ENCODE results near the gene CSNK1G1.

The CSNK1G1 gene

DNA sequence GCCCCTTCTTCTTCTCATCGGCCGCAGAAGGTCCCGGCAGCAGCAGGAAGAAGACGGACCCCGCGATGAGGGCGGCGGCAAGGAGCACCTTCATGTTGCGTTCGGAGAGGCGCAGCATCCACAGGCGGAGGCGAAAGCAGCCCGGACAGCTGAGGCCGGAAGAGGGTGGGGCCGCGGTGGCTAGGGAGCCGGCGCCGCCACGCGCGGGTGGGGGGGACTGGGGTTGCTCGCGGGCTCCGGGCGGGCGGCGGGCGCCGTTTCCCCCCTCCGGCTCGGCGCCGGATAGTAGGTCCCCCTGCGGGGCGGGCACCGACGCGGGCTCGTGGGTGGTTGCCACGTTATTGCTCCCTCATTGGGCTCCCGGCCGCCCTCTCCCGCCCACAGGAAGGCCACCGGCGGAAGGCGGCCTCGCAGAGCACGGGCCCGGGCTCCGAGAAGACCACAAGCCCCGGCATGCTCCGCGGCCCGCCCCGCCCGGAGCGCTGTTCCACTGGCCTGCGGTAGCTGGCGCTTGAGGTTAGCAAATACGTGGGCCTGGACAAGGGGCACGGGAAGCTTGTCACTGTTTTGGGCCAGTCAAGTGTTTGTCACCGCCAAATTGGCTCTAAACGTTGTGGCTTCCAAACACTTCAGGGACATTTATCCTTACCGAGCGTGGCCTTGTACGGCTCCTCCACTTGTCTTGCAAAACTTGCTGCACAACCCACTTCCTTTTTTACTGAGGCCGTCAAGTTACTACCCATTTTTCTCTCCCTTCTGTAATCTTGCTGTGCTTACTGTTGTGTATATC, 192.9 kb downstream of the CSNK1G1 start, which contains the start of gene PPIB:
Gene PPIB, minus strand, starts transcription at position 154 of the 790 bp plus-strand sequence. Its CDS starts 36 bp downstream, at position 118.
- H2BK5ac ChIP-seq (ENCODE audit: low read length), result no peak within 1 kb of the TSS
- H3K14ac ChIP-seq (ENCODE audit: low read length), result peak within 1 kb of the TSS; percentile 77
- H3K18ac ChIP-seq (ENCODE audit: low read length), result peak within 1 kb of the TSS; percentile 92
- no peak within 1 kb of the TSS for H4K91ac ChIP-seq (ENCODE audit: low read depth, low read length, poor library complexity)
- peaks cover 4% of the 10 kb centered on the region for H3K79me1 ChIP-seq (ENCODE audit: low read depth, low read length)
- H2BK120ac ChIP-seq (ENCODE audit: low read depth, low read length), result no peak within 1 kb of the TSS
- peaks cover 4 to 9% of the 10 kb centered on the region in 2 donors for H3K4me1 ChIP-seq (ENCODE audit: control insufficient read depth in 2 of 2, insufficient read depth in 1 of 2, low read depth in 1 of 2, low read length in 2 of 2)
- H3K4ac ChIP-seq (ENCODE audit: low read length), result no peak within 1 kb of the TSS
- H3K9me3 ChIP-seq (replicated peaks in 1 of 2; ENCODE audit: control insufficient read depth in 2 of 2, insufficient read depth in 1 of 2, low read depth in 1 of 2, low read length in 2 of 2), result no peaks in the 10 kb centered on the region
- DNase-seq (ENCODE audit: low spot score), result peak; percentile 92
- peak within 1 kb of the TSS; percentile 50 for H3K4me2 ChIP-seq (ENCODE audit: insufficient read depth, low read length, poor library complexity, severe bottlenecking)
- H3K4me3 ChIP-seq (ENCODE audit: low read length in 2 of 2), result peak within 1 kb of the TSS; percentile 70 to 100
- no peak within 1 kb of the TSS for H2BK15ac ChIP-seq (ENCODE audit: low read length)
- WGBS, 2 donors (ENCODE audit: extremely low coverage in 2 of 2, insufficient read length in 2 of 2, insufficient replicate concordance in 1 of 2), result no CpG with 5 or more reads among the region's 69 CpGs
- peak within 1 kb of the TSS; percentile 96 for H3K23ac ChIP-seq (ENCODE audit: low read depth, low read length, poor library complexity)
- H3K27me3 ChIP-seq (ENCODE audit: control insufficient read depth in 3 of 3, insufficient read depth in 3 of 3, low read depth in 1 of 3, low read length in 3 of 3), result no peaks in the 10 kb centered on the region
- peak within 1 kb of the TSS; percentile 50 for H3K27ac ChIP-seq (replicated peaks; ENCODE audit: low read length)
- H2BK12ac ChIP-seq (ENCODE audit: low read length), result no peak within 1 kb of the TSS
- H4K8ac ChIP-seq (ENCODE audit: low read depth, low read length), result no peak within 1 kb of the TSS
- H2AK5ac ChIP-seq (ENCODE audit: low read depth, low read length), result peak within 1 kb of the TSS; percentile 60
- H2AFZ ChIP-seq (ENCODE audit: low read length), result peak within 1 kb of the TSS; percentile 85
- peak within 1 kb of the TSS; percentile 95 for H3K9ac ChIP-seq (ENCODE audit: low read depth, low read length, poor library complexity)
- H3K36me3 ChIP-seq (replicated peaks in 1 of 2; ENCODE audit: control insufficient read depth in 2 of 2, insufficient read depth in 2 of 2, low read length in 2 of 2), result peaks cover 19 to 39% of the 10 kb centered on the region in 2 donors

DNA sequence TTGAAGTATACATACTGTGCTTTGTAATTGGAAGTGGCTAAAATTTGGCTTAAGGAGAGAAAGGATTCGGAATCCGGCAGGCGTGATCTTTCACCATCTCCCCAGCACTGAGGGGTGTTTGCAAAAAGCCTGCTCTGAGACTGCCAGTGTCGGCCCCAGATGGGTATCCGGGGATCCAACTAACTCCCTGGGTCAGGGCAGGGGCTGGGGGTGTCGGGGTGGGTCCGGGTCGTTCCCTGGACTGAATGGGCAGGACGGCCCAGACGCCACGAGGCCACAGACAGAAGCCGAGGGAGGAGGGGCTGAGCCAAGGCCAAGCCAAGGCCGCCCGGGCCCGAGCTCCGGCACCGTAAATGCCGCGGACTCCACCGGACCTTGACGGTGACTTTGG, 193.5 kb downstream of the CSNK1G1 start:
- no peaks in the 10 kb centered on the region for H3K27me3 ChIP-seq (ENCODE audit: control insufficient read depth in 3 of 3, insufficient read depth in 3 of 3, low read depth in 1 of 3, low read length in 3 of 3)
- peak overlapping the region; percentile 96 for H3K23ac ChIP-seq (ENCODE audit: low read depth, low read length, poor library complexity)
- peak overlapping the region; percentile 92 for H3K18ac ChIP-seq (ENCODE audit: low read length)
- peak overlapping the region; percentile 50 for H3K4me2 ChIP-seq (ENCODE audit: insufficient read depth, low read length, poor library complexity, severe bottlenecking)
- no peak overlapping the region for H2BK12ac ChIP-seq (ENCODE audit: low read length)
- no CpG with 5 or more reads among the region's 21 CpGs for WGBS, 2 donors (ENCODE audit: extremely low coverage in 2 of 2, insufficient read length in 2 of 2, insufficient replicate concordance in 1 of 2)
- peaks cover 4% of the 10 kb centered on the region for H3K79me1 ChIP-seq (ENCODE audit: low read depth, low read length)
- H3K4ac ChIP-seq (ENCODE audit: low read length), result no peak overlapping the region
- H2BK15ac ChIP-seq (ENCODE audit: low read length), result no peak overlapping the region
- DNase-seq (ENCODE audit: low spot score), result peak; percentile 21
- H3K4me3 ChIP-seq (ENCODE audit: low read length in 2 of 2), result peak overlapping the region; percentile 70 to 100
- no peak overlapping the region for H2BK120ac ChIP-seq (ENCODE audit: low read depth, low read length)
- peaks cover 4 to 9% of the 10 kb centered on the region in 2 donors for H3K4me1 ChIP-seq (ENCODE audit: control insufficient read depth in 2 of 2, insufficient read depth in 1 of 2, low read depth in 1 of 2, low read length in 2 of 2)
- no peak overlapping the region for H4K91ac ChIP-seq (ENCODE audit: low read depth, low read length, poor library complexity)
- peaks cover 25 to 45% of the 10 kb centered on the region in 2 donors for H3K36me3 ChIP-seq (replicated peaks in 1 of 2; ENCODE audit: control insufficient read depth in 2 of 2, insufficient read depth in 2 of 2, low read length in 2 of 2)
- peak overlapping the region; percentile 95 for H3K9ac ChIP-seq (ENCODE audit: low read depth, low read length, poor library complexity)
- H4K8ac ChIP-seq (ENCODE audit: low read depth, low read length), result no peak overlapping the region
- H3K27ac ChIP-seq (replicated peaks; ENCODE audit: low read length), result no peak overlapping the region
- H3K9me3 ChIP-seq (replicated peaks in 1 of 2; ENCODE audit: control insufficient read depth in 2 of 2, insufficient read depth in 1 of 2, low read depth in 1 of 2, low read length in 2 of 2), result no peaks in the 10 kb centered on the region
- H2BK5ac ChIP-seq (ENCODE audit: low read length), result no peak overlapping the region
- H3K14ac ChIP-seq (ENCODE audit: low read length), result peak overlapping the region; percentile 77
- H2AK5ac ChIP-seq (ENCODE audit: low read depth, low read length), result peak overlapping the region; percentile 60
- H2AFZ ChIP-seq (ENCODE audit: low read length), result peak overlapping the region; percentile 85

DNA sequence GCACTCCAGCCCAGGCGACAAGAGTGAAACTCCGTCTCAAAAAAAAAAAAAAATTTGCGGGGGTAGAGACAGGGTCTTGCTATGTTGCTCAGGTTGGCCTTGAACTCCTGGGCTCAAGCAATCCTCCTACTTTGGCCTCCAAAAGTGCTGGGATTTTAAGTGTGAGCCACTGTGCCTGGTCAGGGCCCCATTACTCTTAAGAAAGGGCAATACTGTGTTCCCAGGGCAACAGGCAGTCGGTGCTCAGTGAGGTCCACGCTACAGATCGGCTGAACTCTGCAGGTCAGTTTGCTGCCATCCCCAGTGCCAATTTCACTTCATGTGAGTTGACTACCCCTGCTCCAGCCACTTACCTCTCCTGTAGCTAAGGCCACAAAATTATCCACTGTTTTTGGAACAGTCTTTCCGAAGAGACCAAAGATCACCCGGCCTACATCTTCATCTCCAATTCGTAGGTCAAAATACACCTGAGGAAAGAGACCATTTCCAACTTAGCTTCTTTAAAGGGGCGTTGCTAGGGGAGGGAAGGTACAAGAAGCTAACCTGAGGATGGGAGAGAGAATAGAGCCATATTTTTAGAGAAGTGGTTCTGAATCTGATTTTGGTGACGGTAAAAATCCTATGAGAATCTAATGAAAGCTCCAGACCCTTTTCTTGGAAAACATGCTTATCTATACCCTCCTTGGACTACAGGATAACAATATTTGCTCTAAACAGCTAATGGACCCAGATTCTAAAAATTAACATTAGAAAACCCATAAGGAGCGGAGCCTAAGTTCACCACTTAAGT, 194.1 kb downstream of the CSNK1G1 start:
- WGBS, 2 donors (ENCODE audit: extremely low coverage in 2 of 2, insufficient read length in 2 of 2, insufficient replicate concordance in 1 of 2), result no CpG with 5 or more reads among the region's 12 CpGs
- no peak overlapping the region for H3K4ac ChIP-seq (ENCODE audit: low read length)
- no peaks in the 10 kb centered on the region for H3K9me3 ChIP-seq (replicated peaks in 1 of 2; ENCODE audit: control insufficient read depth in 2 of 2, insufficient read depth in 1 of 2, low read depth in 1 of 2, low read length in 2 of 2)
- H2AFZ ChIP-seq (ENCODE audit: low read length), result peak overlapping the region; percentile 85
- H3K4me1 ChIP-seq (ENCODE audit: control insufficient read depth in 2 of 2, insufficient read depth in 1 of 2, low read depth in 1 of 2, low read length in 2 of 2), result peaks cover 4 to 9% of the 10 kb centered on the region in 2 donors
- H3K27ac ChIP-seq (replicated peaks; ENCODE audit: low read length), result no peak overlapping the region
- peak overlapping the region; percentile 70 to 100 for H3K4me3 ChIP-seq (ENCODE audit: low read length in 2 of 2)
- peaks cover 30 to 51% of the 10 kb centered on the region in 2 donors for H3K36me3 ChIP-seq (replicated peaks in 1 of 2; ENCODE audit: control insufficient read depth in 2 of 2, insufficient read depth in 2 of 2, low read length in 2 of 2)
- H2BK15ac ChIP-seq (ENCODE audit: low read length), result no peak overlapping the region
- no peak overlapping the region for H2AK5ac ChIP-seq (ENCODE audit: low read depth, low read length)
- no peak overlapping the region for H3K9ac ChIP-seq (ENCODE audit: low read depth, low read length, poor library complexity)
- no peak overlapping the region for H2BK12ac ChIP-seq (ENCODE audit: low read length)
- H2BK5ac ChIP-seq (ENCODE audit: low read length), result no peak overlapping the region
- H3K14ac ChIP-seq (ENCODE audit: low read length), result no peak overlapping the region
- H3K18ac ChIP-seq (ENCODE audit: low read length), result no peak overlapping the region
- H3K79me1 ChIP-seq (ENCODE audit: low read depth, low read length), result peaks cover 4% of the 10 kb centered on the region
- H3K23ac ChIP-seq (ENCODE audit: low read depth, low read length, poor library complexity), result no peak overlapping the region
- no peak for DNase-seq (ENCODE audit: low spot score)
- H3K4me2 ChIP-seq (ENCODE audit: insufficient read depth, low read length, poor library complexity, severe bottlenecking), result peak overlapping the region; percentile 50
- H4K8ac ChIP-seq (ENCODE audit: low read depth, low read length), result no peak overlapping the region
- no peaks in the 10 kb centered on the region for H3K27me3 ChIP-seq (ENCODE audit: control insufficient read depth in 3 of 3, insufficient read depth in 3 of 3, low read depth in 1 of 3, low read length in 3 of 3)
- H2BK120ac ChIP-seq (ENCODE audit: low read depth, low read length), result no peak overlapping the region
- H4K91ac ChIP-seq (ENCODE audit: low read depth, low read length, poor library complexity), result no peak overlapping the region

All from neuronal stem cell (in vitro differentiated cells).